H1 (cell line): Measurements from ENCODE around the gene TCF7L2. TPM values are rescaled to one million over a fixed set of nuclear protein-coding genes. Genes with fewer than 3 reads are reported as not detected.

ENCODE experiments used
- CTCF ChIA-PET: fragments of 300-600 bp; sonication (Branson Sonifier 250); formaldehyde crosslinking; loops from one replicate; lab custom pipeline; 2021; ENCODE audit not compliant: partially characterized antibody; lab: Charles Lee
- POLR2A ChIA-PET: fragments of 300-600 bp; sonication (Branson Sonifier 250); formaldehyde crosslinking; loops from one replicate; lab custom pipeline; 2021; ENCODE audit warnings: inconsistent platforms; ENCODE audit not compliant: partially characterized antibody; lab: Charles Lee
- DNase-seq, 2 experiments: peaks; one replicate each; pipeline versions ENCODE4 v3.0.0 to v3.0.0-alpha.2; 2010 to 2022; ENCODE audit warnings: low spot score in 2 of 2, low read depth in 1 of 2, mixed read lengths in 1 of 2
- FAIRE-seq: peaks from 2 replicates; lab custom pipeline; 2011; peaks lifted over from hg19 to GRCh38; lab: Jason Lieb, UNC
- H2AFZ ChIP-seq: 2 replicates; pipeline ENCODE4 v1.8.1; 2012; ENCODE audit warnings: low read length, inconsistent platforms
- H2AK5ac ChIP-seq: 2 replicates; pipeline ENCODE4 v1.6.1; 2013; ENCODE audit warnings: low read depth, low read length
- H2BK120ac ChIP-seq: replicated peaks from 2 replicates; pipeline ENCODE3; 2013; ENCODE audit warnings: low read depth, low read length, inconsistent platforms
- H2BK12ac ChIP-seq: 2 replicates; pipeline ENCODE4 v1.6.1; 2013; ENCODE audit warnings: low read depth, low read length
- H2BK15ac ChIP-seq: 2 replicates; pipeline ENCODE4 v1.6.1; 2013; ENCODE audit warnings: low read length
- H2BK20ac ChIP-seq: 2 replicates; pipeline ENCODE4 v1.6.1; 2013; ENCODE audit warnings: low read length
- H2BK5ac ChIP-seq: 2 replicates; pipeline ENCODE4 v1.6.1; 2013; ENCODE audit warnings: low read depth, low read length
- H3K14ac ChIP-seq: 2 replicates; pipeline ENCODE4 v1.6.1; 2013; ENCODE audit warnings: inconsistent platforms; ENCODE audit not compliant: insufficient read length
- H3K18ac ChIP-seq: 2 replicates; pipeline ENCODE4 v1.6.1; 2013; ENCODE audit warnings: low read length; ENCODE audit errors: extremely low read depth
- H3K23ac ChIP-seq: 2 replicates; pipeline ENCODE4 v1.6.1; 2013; ENCODE audit warnings: inconsistent platforms; ENCODE audit not compliant: insufficient read length
- H3K23me2 ChIP-seq: 2 replicates; pipeline ENCODE4 v1.6.1; 2013; ENCODE audit warnings: low read depth, low read length
- H3K27ac ChIP-seq: 2 replicates; pipeline ENCODE4 v1.6.1; 2011; ENCODE audit warnings: low read depth, low read length, inconsistent platforms
- H3K27me3 ChIP-seq, 4 experiments: replicated peaks in 1 of 4; 1 replicate in 1 of 4; 2 replicates in 3 of 4; pipeline versions ENCODE4 v1.6.1 to v1.8.1; 2011 to 2013; ENCODE audit warnings: low read length in 3 of 4, mild to moderate bottlenecking in 3 of 4, inconsistent platforms in 2 of 4, mixed read lengths in 2 of 4, moderate library complexity in 1 of 4; ENCODE audit not compliant: control insufficient read depth in 3 of 4, insufficient read depth in 3 of 4; ENCODE audit errors: extremely low read depth in 1 of 4
- H3K36me3 ChIP-seq, 4 experiments: 2 replicates each; pipeline versions ENCODE4 v1.6.1 to v1.8.1; 2011 to 2013; ENCODE audit warnings: mild to moderate bottlenecking in 4 of 4, low read length in 3 of 4, moderate library complexity in 2 of 4, control low read depth in 1 of 4, inconsistent platforms in 1 of 4; ENCODE audit not compliant: insufficient read depth in 4 of 4, control insufficient read depth in 2 of 4
- H3K4ac ChIP-seq: replicated peaks from 2 replicates; pipeline ENCODE3; 2013; ENCODE audit warnings: low read length, low read depth, mixed read lengths, inconsistent platforms; ENCODE audit not compliant: insufficient read length
- H3K4me1 ChIP-seq, 4 experiments: replicated peaks in 1 of 4; 1 replicate in 1 of 4; 2 replicates in 3 of 4; pipeline versions ENCODE4 v1.6.1 to v1.8.1; 2011 to 2013; ENCODE audit warnings: low read length in 3 of 4, inconsistent platforms in 2 of 4, mixed read lengths in 1 of 4; ENCODE audit not compliant: insufficient read depth in 4 of 4, control insufficient read depth in 3 of 4
- H3K4me2 ChIP-seq, 2 experiments: 2 replicates each; pipeline versions ENCODE4 v1.6.1 to v1.8.1; 2011 to 2013; ENCODE audit warnings: low read depth in 2 of 2, low read length in 2 of 2, control low read depth in 1 of 2, inconsistent platforms in 1 of 2, mild to moderate bottlenecking in 1 of 2; ENCODE audit not compliant: insufficient read depth in 1 of 2
- H3K4me3 ChIP-seq, 4 experiments: fragments of 200-600, 300-600 bp in 1 of 4; sonication (generic), shearing (Covaris generic), sonication (Bioruptor Twin) in 1 of 4; 2 replicates each; pipeline versions ENCODE4 v1.5.1 to v1.8.1; 2011 to 2016; ENCODE audit warnings: low read length in 4 of 4, low read depth in 3 of 4, control low read depth in 2 of 4, inconsistent platforms in 2 of 4, mild to moderate bottlenecking in 2 of 4, mixed read lengths in 1 of 4, moderate library complexity in 1 of 4; ENCODE audit not compliant: insufficient read depth in 2 of 4; ENCODE audit errors: extremely low read depth in 1 of 4
- H3K56ac ChIP-seq: replicated peaks from 2 replicates; pipeline ENCODE3; 2013; ENCODE audit warnings: low read depth, mild to moderate bottlenecking, mixed read lengths, low read length, inconsistent platforms; ENCODE audit not compliant: insufficient read length
- H3K79me1 ChIP-seq: 2 replicates; pipeline ENCODE4 v1.6.1; 2013; ENCODE audit warnings: low read depth, low read length, control low read depth
- H3K79me2 ChIP-seq, 2 experiments: 2 replicates each; pipeline versions ENCODE4 v1.6.1 to v1.8.1; 2012 to 2013; ENCODE audit warnings: low read length in 2 of 2, mild to moderate bottlenecking in 2 of 2, inconsistent platforms in 1 of 2; ENCODE audit not compliant: insufficient read depth in 2 of 2, control insufficient read depth in 1 of 2
- H3K9ac ChIP-seq, 4 experiments: replicated peaks in 1 of 4; 1 replicate in 1 of 4; 2 replicates in 3 of 4; pipeline versions ENCODE4 v1.6.1 to v1.8.1; 2011 to 2013; ENCODE audit warnings: low read depth in 3 of 4, low read length in 3 of 4, control low read depth in 2 of 4, mild to moderate bottlenecking in 2 of 4, moderate library complexity in 2 of 4, inconsistent platforms in 1 of 4; ENCODE audit errors: extremely low read depth in 1 of 4
- H3K9me3 ChIP-seq, 2 experiments: 2 replicates each; pipeline versions ENCODE4 v1.6.1 to v1.8.1; 2012 to 2013; ENCODE audit warnings: mild to moderate bottlenecking in 2 of 2, moderate library complexity in 2 of 2, control low read depth in 1 of 2, inconsistent platforms in 1 of 2, low read depth in 1 of 2, low read length in 1 of 2, mixed read lengths in 1 of 2; ENCODE audit not compliant: insufficient read depth in 2 of 2
- H4K20me1 ChIP-seq, 2 experiments: replicated peaks in 1 of 2; 2 replicates each; pipeline versions ENCODE3 to v1.8.1; 2011 to 2013; ENCODE audit warnings: inconsistent platforms in 2 of 2, low read length in 2 of 2, mild to moderate bottlenecking in 1 of 2; ENCODE audit not compliant: insufficient read depth in 2 of 2, control insufficient read depth in 1 of 2
- H4K5ac ChIP-seq: 2 replicates; pipeline ENCODE4 v1.6.1; 2013; ENCODE audit warnings: low read length, low read depth, mixed read lengths, inconsistent platforms; ENCODE audit not compliant: insufficient read length
- H4K8ac ChIP-seq: 2 replicates; pipeline ENCODE4 v1.8.0; 2013; ENCODE audit warnings: mild to moderate bottlenecking, moderate library complexity, low read length, inconsistent platforms; ENCODE audit not compliant: insufficient read depth; ENCODE audit errors: extremely low read depth
- H4K91ac ChIP-seq: replicated peaks from 2 replicates; pipeline ENCODE3; 2013; ENCODE audit warnings: low read length, mixed read lengths, inconsistent platforms; ENCODE audit not compliant: insufficient read length
- WGBS, 2 experiments: shearing (Covaris generic) in 1 of 2; methylation state at CpG; one replicate each; pipeline versions ENCODE4 v1.1.6 to v1.1.7; 2013 to 2015; ENCODE audit warnings: low lambda C conversion rate in 2 of 2, mixed read lengths in 2 of 2, inconsistent platforms in 1 of 2, low coverage in 1 of 2, missing lambda C conversion rate in 1 of 2; ENCODE audit not compliant: insufficient replicate concordance in 2 of 2, insufficient coverage in 1 of 2, insufficient read length in 1 of 2; ENCODE audit errors: extremely low coverage in 1 of 2, missing lambda C conversion rate in 1 of 2; 5-methylcytosine and 5-hydroxymethylcytosine counted together
- polyA plus RNA-seq, 7 experiments: library from polyadenylated mRNA; depleted of rRNA in 3 of 7; stranded (reverse) in 5 of 7; unstranded in 2 of 7; fragments of >200 nt in 5 of 7; fragments of 200-250 nt in 2 of 7; gene quantifications; 1 replicate in 5 of 7; 2 replicates in 1 of 7; 4 replicates in 1 of 7; pipeline versions ENCODE4 v1.2.1 to v1.2.3, GENCODE V29; 2011 to 2013; ENCODE audit warnings: missing spikeins in 2 of 7, mixed read lengths in 2 of 7
- total RNA-seq: library from RNA; stranded (reverse); fragmentation: NEBNext Ultra II Directional; extraction: Animal tissue kit (Norgen Biotek cat#: 25700); gene quantifications from 2 replicates; pipeline ENCODE4 v1.2.1, GENCODE V29; 2021
- TF ChIP-seq, protein P1 (sequence below): IDR thresholded peaks from 2 replicates; pipeline ENCODE4 v1.6.1; 2012; ENCODE audit warnings: inconsistent platforms

TCF7L2 gene
- total and polyA plus RNA-seq, 2 of the 8 experiments (the other 6 are each of a cell fraction or from before 2014, with no cell fraction given): 33.9 to 67.3 TPM

DNA sequence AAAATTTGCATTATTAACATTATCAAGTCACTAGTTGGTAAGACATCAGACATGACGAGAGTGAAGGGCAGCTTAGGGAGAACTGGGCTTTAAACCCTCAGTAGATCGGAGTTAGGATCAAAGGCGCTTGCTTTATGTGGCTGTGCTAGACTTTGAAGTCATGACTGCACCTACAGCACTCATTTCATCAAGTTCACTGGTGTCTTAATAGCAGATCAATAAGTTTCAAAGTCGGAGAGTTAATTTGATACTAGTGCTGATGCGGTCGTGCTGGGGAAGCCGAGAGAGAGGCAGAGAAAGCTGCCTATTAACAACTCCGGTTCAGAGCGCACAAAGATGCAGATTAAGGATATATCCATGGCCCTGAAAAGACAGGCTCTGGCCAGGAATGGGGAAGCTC lies 172.9 kb downstream of the TCF7L2 start:
- no peak overlapping the region for H3K4me2 ChIP-seq
- no peaks in the 10 kb centered on the region for H3K9me3 ChIP-seq
- no peak overlapping the region for H3K14ac ChIP-seq
- peaks cover 12 to 23% (median 19%) of the 10 kb centered on the region in 4 experiments for H3K4me1 ChIP-seq
- H3K56ac ChIP-seq: no peak overlapping the region
- no peak overlapping the region for H2BK5ac ChIP-seq
- no peak overlapping the region for H3K9ac ChIP-seq
- H3K27me3 ChIP-seq: no peaks in the 10 kb centered on the region
- H4K5ac ChIP-seq: no peak overlapping the region
- POLR2A ChIA-PET: no interaction called here
- no peak overlapping the region for H3K4me3 ChIP-seq
- CTCF ChIA-PET: interaction anchor here (1.1 kb wide), 1 partner anchor 10 kb away, joined by 4 read pairs; no protein-coding TSS in a partner anchor
- no peak overlapping the region for H4K8ac ChIP-seq
- no peak for FAIRE-seq
- no peak overlapping the region for H3K23ac ChIP-seq
- no peak overlapping the region for H3K4ac ChIP-seq
- H2AFZ ChIP-seq: no peak overlapping the region
- DNase-seq: no peak
- no peak overlapping the region for H2BK120ac ChIP-seq
- no peak overlapping the region for H3K27ac ChIP-seq
- no peak overlapping the region for H4K91ac ChIP-seq
- H3K79me1 ChIP-seq: peaks cover 2% of the 10 kb centered on the region
- H3K36me3 ChIP-seq: no peaks in the 10 kb centered on the region
- peaks cover 6% of the 10 kb centered on the region for H3K23me2 ChIP-seq
- no peak overlapping the region for H3K18ac ChIP-seq
- H4K20me1 ChIP-seq: peaks cover 16 to 27% of the 10 kb centered on the region in 2 experiments
- WGBS, 2 experiments: 87% methylated on average over 9 of the region's 9 CpGs; no CpG with 5 or more reads in 1 of the 2 experiments
- no peak overlapping the region for H2AK5ac ChIP-seq
- H2BK15ac ChIP-seq: no peak overlapping the region
- H2BK12ac ChIP-seq: no peak overlapping the region
- peaks cover 0 to 96% of the 10 kb centered on the region in 2 experiments; a peak in 3 of 4 replicates for H3K79me2 ChIP-seq
- H2BK20ac ChIP-seq: no peak overlapping the region
- TF ChIP-seq, protein P1, sequence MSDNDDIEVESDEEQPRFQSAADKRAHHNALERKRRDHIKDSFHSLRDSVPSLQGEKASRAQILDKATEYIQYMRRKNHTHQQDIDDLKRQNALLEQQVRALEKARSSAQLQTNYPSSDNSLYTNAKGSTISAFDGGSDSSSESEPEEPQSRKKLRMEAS: no peak
